GM19193 (cell line): Measurements from ENCODE around the gene CDKN2A.

ENCODE experiments used
- POLR2A ChIP-seq: IDR thresholded peaks from 4 replicates; pipeline ENCODE4 v1.6.1; 2011; ENCODE audit not compliant: insufficient read depth, insufficient read length; ENCODE audit errors: extremely low read depth

CDKN2A gene

GRCh38 chr9:21970800-21971640 is 23.2 kb downstream of the CDKN2A start:
- TF ChIP-seq POLR2A, result no peak

GRCh38 chr9:21969951-21970799 is 24.0 kb downstream of the CDKN2A start:
- TF ChIP-seq POLR2A, result no peak

- no peak for TF ChIP-seq POLR2A
These were observed 24.9 kb downstream of the CDKN2A start for GRCh38 chr9:21969011-21969940.

- TF ChIP-seq POLR2A, result no peak
These were observed 25.7 kb downstream of the CDKN2A start for GRCh38 chr9:21968331-21969010.

- TF ChIP-seq POLR2A, result no peak
These were observed 26.5 kb downstream of the CDKN2A start for GRCh38 chr9:21967702-21968101.

GRCh38 chr9:21967169-21967568 is 27.0 kb downstream of the CDKN2A start:
- TF ChIP-seq POLR2A, result no peak

- TF ChIP-seq POLR2A, result no peak
These were observed 27.9 kb downstream of the CDKN2A start for GRCh38 chr9:21966140-21966851.

GRCh38 chr9:21965401-21965951 is 28.7 kb downstream of the CDKN2A start:
- TF ChIP-seq POLR2A, result no peak

GRCh38 chr9:21964925-21965385 is 29.2 kb downstream of the CDKN2A start:
- no peak for TF ChIP-seq POLR2A

- no peak for TF ChIP-seq POLR2A
These were observed 32.6 kb downstream of the CDKN2A start for GRCh38 chr9:21961569-21961968.

- TF ChIP-seq POLR2A, result no peak
These were observed 35.4 kb downstream of the CDKN2A start for GRCh38 chr9:21958833-21959232.

GRCh38 chr9:21945606-21946005 is 48.6 kb downstream of the CDKN2A start:
- no peak for TF ChIP-seq POLR2A

- no peak for TF ChIP-seq POLR2A
These were observed 50.7 kb downstream of the CDKN2A start for GRCh38 chr9:21943464-21943863.
